GM23248 (cell line): Measurements from ENCODE around the gene PKD2L1. TPM values are rescaled to one million over a fixed set of nuclear protein-coding genes. Genes with fewer than 3 reads are reported as not detected.

Experiments
- DNase-seq: peaks from one replicate; pipeline ENCODE4 v3.0.0-alpha.2; 2015
- H2AFZ ChIP-seq: fragments of 200-600 bp; sonication (generic); 2 replicates; pipeline ENCODE4 v1.6.1; 2016; ENCODE audit warnings: antibody characterized with exemption
- H3F3A ChIP-seq: fragments of 200-600 bp; sonication (generic); 2 replicates; pipeline ENCODE4 v1.6.1; 2016; ENCODE audit warnings: mild to moderate bottlenecking, antibody characterized with exemption, mixed run types; ENCODE audit not compliant: insufficient read depth
- H3K27ac ChIP-seq: fragments of 200-600 bp; sonication (generic); 2 replicates; pipeline ENCODE4 v1.5.1; 2016; ENCODE audit warnings: mild to moderate bottlenecking
- H3K27me3 ChIP-seq: fragments of 200-600 bp; sonication (generic); replicated peaks from 2 replicates; pipeline ENCODE4 v1.6.1; 2016; ENCODE audit warnings: mild to moderate bottlenecking; ENCODE audit not compliant: insufficient read depth
- H3K36me3 ChIP-seq: fragments of 200-600 bp; sonication (generic); 2 replicates; pipeline ENCODE4 v1.6.1; 2016; ENCODE audit warnings: low read depth, mild to moderate bottlenecking
- H3K4me1 ChIP-seq: fragments of 200-600 bp; sonication (generic); 2 replicates; pipeline ENCODE4 v1.6.1; 2016; ENCODE audit warnings: mild to moderate bottlenecking; ENCODE audit not compliant: insufficient read depth
- H3K4me2 ChIP-seq: fragments of 200-600 bp; sonication (generic); one replicate; pipeline ENCODE4 v1.6.1; 2016; ENCODE audit warnings: mild to moderate bottlenecking; ENCODE audit not compliant: unreplicated experiment
- H3K4me3 ChIP-seq: fragments of 200-600 bp; sonication (generic); 2 replicates; pipeline ENCODE4 v1.5.1; 2016; ENCODE audit warnings: mild to moderate bottlenecking
- H3K79me2 ChIP-seq: fragments of 200-600 bp; sonication (generic); 2 replicates; pipeline ENCODE4 v1.6.1; 2016; ENCODE audit warnings: mild to moderate bottlenecking; ENCODE audit not compliant: insufficient read depth
- H3K9ac ChIP-seq: fragments of 200-600 bp; sonication (generic); 2 replicates; pipeline ENCODE4 v1.6.1; 2016; ENCODE audit warnings: mild to moderate bottlenecking
- H3K9me2 ChIP-seq: fragments of 200-600 bp; sonication (generic); 2 replicates; pipeline ENCODE4 v1.6.1; 2016; ENCODE audit warnings: mixed run types, mild to moderate bottlenecking, moderate library complexity; ENCODE audit not compliant: insufficient read depth
- H3K9me3 ChIP-seq: fragments of 200-600 bp; sonication (generic); one replicate; pipeline ENCODE4 v1.6.1; 2017; ENCODE audit warnings: low read depth
- H4K20me1 ChIP-seq: fragments of 200-600 bp; sonication (generic); 2 replicates; pipeline ENCODE4 v1.6.0; 2016; ENCODE audit not compliant: insufficient read depth
- EZH2 ChIP-seq: fragments of 200-600 bp; sonication (generic); IDR thresholded peaks from 2 replicates; pipeline ENCODE4 v1.6.1; 2018; ENCODE audit warnings: antibody characterized with exemption, mild to moderate bottlenecking; ENCODE audit not compliant: insufficient read depth, poor library complexity, severe bottlenecking
- EZH2phosphoT487 ChIP-seq: fragments of 200-600 bp; sonication (generic); IDR thresholded peaks from 2 replicates; pipeline ENCODE4 v1.6.1; 2018; ENCODE audit warnings: antibody characterized with exemption, moderate library complexity, mild to moderate bottlenecking, low read depth; ENCODE audit not compliant: insufficient read depth
- WGBS, 2 experiments: methylation state at CpG; one replicate each; pipeline ENCODE4 v1.1.6; 2015 to 2017; ENCODE audit warnings: low lambda C conversion rate in 2 of 2, low coverage in 1 of 2; ENCODE audit errors: missing lambda C conversion rate in 2 of 2; 5-methylcytosine and 5-hydroxymethylcytosine counted together
- in situ Hi-C: fragments of 300-500 bp; cut with MboI; formaldehyde crosslinking; loops from 2 replicates; pipeline ENCODE4 v1.15.0; 2020
- polyA plus RNA-seq: library from polyadenylated mRNA; unstranded; fragments of >200 nt; fragmentation: Nextera tagmentation; extraction: Ambion mirVana; gene quantifications from 2 replicates; pipeline ENCODE4 v1.2.1, GENCODE V29; 2016
- total RNA-seq: library from RNA; depleted of rRNA; stranded (reverse); fragments of >200 nt; shearing (Covaris generic); gene quantifications from 2 replicates; pipeline ENCODE4 v1.2.3, GENCODE V29; 2014

PKD2L1 gene
- total and polyA plus RNA-seq, 2 experiments from 2014 or later: not detected

- no peak for DNase-seq
- H3K36me3 ChIP-seq: peaks cover 7% of the 10 kb centered on the region; the same call in 1 of the 2 replicates
- no peaks in the 10 kb centered on the region for H3K9me3 ChIP-seq
- TF ChIP-seq EZH2phosphoT487: no peak
- TF ChIP-seq EZH2: no peak
- H3K4me1 ChIP-seq: no peaks in the 10 kb centered on the region
- H3K9ac ChIP-seq: no peak overlapping the region
- in situ Hi-C loops: no loop called here
- no peaks in the 10 kb centered on the region for H3K9me2 ChIP-seq
- WGBS, 2 experiments: 98% methylated on average over 4 of the region's 4 CpGs
- H3F3A ChIP-seq: no peaks in the 10 kb centered on the region
- H2AFZ ChIP-seq: no peak overlapping the region
- no peak overlapping the region for H3K4me2 ChIP-seq
- H4K20me1 ChIP-seq: no peaks in the 10 kb centered on the region
- no peaks in the 10 kb centered on the region for H3K27me3 ChIP-seq
- H3K4me3 ChIP-seq: no peak overlapping the region
- no peaks in the 10 kb centered on the region for H3K79me2 ChIP-seq
- H3K27ac ChIP-seq: no peak overlapping the region
Observed at GRCh38 chr10:100357059-100357858, 27.2 kb upstream of the PKD2L1 start.

GRCh38 chr10:100356067-100357017, 26.3 kb upstream of the PKD2L1 start:
- H3K79me2 ChIP-seq: no peaks in the 10 kb centered on the region
- H3K27ac ChIP-seq: no peak overlapping the region
- TF ChIP-seq EZH2: no peak
- TF ChIP-seq EZH2phosphoT487: no peak
- WGBS, 2 experiments: 95 to 96% methylated on average over 14 of the region's 14 CpGs
- no peak for DNase-seq
- no peaks in the 10 kb centered on the region for H4K20me1 ChIP-seq
- H3K9me2 ChIP-seq: no peaks in the 10 kb centered on the region
- H3K4me3 ChIP-seq: no peak overlapping the region
- no peak overlapping the region for H3K4me2 ChIP-seq
- H3F3A ChIP-seq: no peaks in the 10 kb centered on the region
- no peaks in the 10 kb centered on the region for H3K9me3 ChIP-seq
- no peak overlapping the region for H2AFZ ChIP-seq
- H3K9ac ChIP-seq: no peak overlapping the region
- H3K27me3 ChIP-seq: no peaks in the 10 kb centered on the region
- peaks cover 7% of the 10 kb centered on the region; the same call in 1 of the 2 replicates for H3K36me3 ChIP-seq
- H3K4me1 ChIP-seq: no peaks in the 10 kb centered on the region
- in situ Hi-C loops: no loop called here

DNA sequence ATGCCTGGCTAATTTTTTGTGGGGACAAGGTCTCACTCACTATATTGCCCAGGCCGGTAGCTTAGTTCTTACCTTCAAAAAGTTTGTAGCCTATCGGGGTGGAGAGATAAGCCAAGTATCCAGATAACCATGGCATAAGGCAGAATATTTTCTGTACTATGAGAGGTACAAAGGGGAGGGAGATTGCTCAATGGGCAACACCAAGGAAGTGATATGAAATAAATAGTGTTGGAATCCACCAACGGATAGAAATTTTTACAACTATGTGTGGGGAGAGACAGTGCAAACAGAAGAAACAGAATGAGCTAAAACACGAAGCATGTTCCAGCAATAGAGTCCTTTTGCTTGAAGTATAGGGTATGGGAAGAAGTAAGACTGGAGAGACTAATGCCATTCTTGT, 25.1 kb upstream of the PKD2L1 start:
- Histone ChIP-seq H2AFZ (no peak overlapping the region), H3F3A (no peaks in the 10 kb centered on the region), H3K9me2 (no peaks in the 10 kb centered on the region), H3K9ac (no peak overlapping the region), H3K9me3 (no peaks in the 10 kb centered on the region), H3K4me2 (no peak overlapping the region), H3K27me3 (no peaks in the 10 kb centered on the region), H3K79me2 (no peaks in the 10 kb centered on the region), H3K4me1 (no peaks in the 10 kb centered on the region), H3K27ac (no peak overlapping the region), H3K4me3 (no peak overlapping the region), H4K20me1 (no peaks in the 10 kb centered on the region), H3K36me3 (peaks cover 7% of the 10 kb centered on the region; the same call in 1 of the 2 replicates)
- no peak for TF ChIP-seq EZH2
- TF ChIP-seq EZH2phosphoT487: no peak
- WGBS, 2 experiments: 94 to 96% methylated on average over 4 of the region's 4 CpGs
- DNase-seq: no peak
- in situ Hi-C loops: no loop called here

DNA sequence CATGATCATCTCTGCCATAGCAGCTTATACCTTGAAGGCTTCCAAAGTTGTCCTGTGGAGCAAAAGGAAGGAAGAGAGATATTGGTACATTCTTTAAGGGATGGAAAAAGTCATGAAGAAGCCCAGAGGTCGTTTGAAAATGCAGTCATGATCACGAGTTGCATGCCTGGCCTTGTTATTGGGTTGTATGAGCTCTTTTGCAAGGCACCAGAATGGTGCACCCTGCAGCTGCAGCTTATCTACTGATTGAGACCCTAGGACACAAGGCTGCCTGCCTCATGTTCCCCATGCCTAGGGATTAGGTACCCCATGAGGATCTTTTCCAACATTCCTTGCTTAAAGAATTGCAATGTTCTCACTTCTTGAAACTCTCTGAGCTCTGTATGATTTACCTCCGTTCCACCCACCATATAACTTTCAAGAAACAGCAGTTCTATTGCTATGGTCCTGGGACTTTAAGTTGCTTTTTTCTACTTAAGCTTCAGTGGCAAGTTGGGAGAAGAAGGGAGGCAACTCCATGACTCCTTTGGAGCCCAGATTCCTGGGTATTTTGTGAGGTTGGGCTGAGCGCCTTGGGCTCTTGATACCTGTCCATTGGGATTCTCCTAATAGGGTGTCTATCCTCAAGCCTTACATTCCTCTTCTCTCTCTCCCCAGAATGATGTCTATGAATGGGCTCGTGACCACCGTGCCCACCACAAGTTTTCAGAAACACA, 23.9 kb upstream of the PKD2L1 start:
- Histone ChIP-seq H3K36me3 (peaks cover 7% of the 10 kb centered on the region; the same call in 1 of the 2 replicates), H2AFZ (no peak overlapping the region), H3K9me2 (no peaks in the 10 kb centered on the region), H3K4me1 (no peaks in the 10 kb centered on the region), H3F3A (no peaks in the 10 kb centered on the region), H3K79me2 (no peaks in the 10 kb centered on the region), H4K20me1 (no peaks in the 10 kb centered on the region), H3K4me2 (no peak overlapping the region), H3K27me3 (no peaks in the 10 kb centered on the region), H3K27ac (no peak overlapping the region), H3K9me3 (no peaks in the 10 kb centered on the region), H3K9ac (no peak overlapping the region), H3K4me3 (no peak overlapping the region)
- DNase-seq: no peak
- in situ Hi-C loops: no loop called here
- WGBS, 2 experiments: 87 to 88% methylated on average over 6 of the region's 6 CpGs
- TF ChIP-seq EZH2 (no peak), EZH2phosphoT487 (no peak)
